Measurements from ENCODE around the gene KIF24. TPM values are rescaled to one million over a fixed set of nuclear protein-coding genes. Genes with fewer than 3 reads are reported as not detected.

The KIF24 gene
- total RNA-seq, 4 donors from 2014 or later: 0.59 to 1.9 (median 1.5) TPM

DNA sequence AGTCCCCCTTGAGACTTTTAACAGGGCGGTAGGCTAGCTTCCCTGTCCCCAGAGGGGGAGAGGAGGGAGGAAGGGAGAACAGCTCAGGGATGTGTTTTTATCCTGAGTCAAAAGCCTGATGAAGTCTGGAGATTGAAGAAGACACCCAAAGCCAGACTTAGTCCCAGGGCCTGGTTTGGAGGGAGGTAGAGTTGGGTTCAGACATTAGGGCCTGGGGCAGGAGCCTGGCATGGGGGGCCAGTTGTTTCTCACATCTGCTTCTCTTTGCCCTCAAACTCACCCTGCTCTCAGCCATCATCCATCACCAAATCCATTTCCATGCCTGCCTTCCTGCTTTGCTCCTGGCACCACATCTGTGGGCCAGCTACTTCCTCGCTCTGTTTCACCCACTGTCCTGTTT lies 44.7 kb upstream of the KIF24 start:
- WGBS, 2 donors: 81 to 91% methylated on average over 2 of the region's 2 CpGs
- Histone ChIP-seq H3K4me3 (no peak overlapping the region), H3K9me3 (peaks cover 0 to 6% (median 0%) of the 10 kb centered on the region in 4 donors), H3K4me1 (peaks cover 0 to 26% (median 11%) of the 10 kb centered on the region in 4 donors), H3K36me3 (peaks cover 0 to 16% (median 0%) of the 10 kb centered on the region in 3 donors), H3K27ac (no peak overlapping the region), H3K27me3 (peaks cover 0 to 32% of the 10 kb centered on the region in 2 donors)
- no peak for DNase-seq (ENCODE audit: low spot score in 2 of 2)
- TF ChIP-seq EP300 (IDR thresholded peaks at IDR 0.05): no peak
- TF ChIP-seq, protein P1, sequence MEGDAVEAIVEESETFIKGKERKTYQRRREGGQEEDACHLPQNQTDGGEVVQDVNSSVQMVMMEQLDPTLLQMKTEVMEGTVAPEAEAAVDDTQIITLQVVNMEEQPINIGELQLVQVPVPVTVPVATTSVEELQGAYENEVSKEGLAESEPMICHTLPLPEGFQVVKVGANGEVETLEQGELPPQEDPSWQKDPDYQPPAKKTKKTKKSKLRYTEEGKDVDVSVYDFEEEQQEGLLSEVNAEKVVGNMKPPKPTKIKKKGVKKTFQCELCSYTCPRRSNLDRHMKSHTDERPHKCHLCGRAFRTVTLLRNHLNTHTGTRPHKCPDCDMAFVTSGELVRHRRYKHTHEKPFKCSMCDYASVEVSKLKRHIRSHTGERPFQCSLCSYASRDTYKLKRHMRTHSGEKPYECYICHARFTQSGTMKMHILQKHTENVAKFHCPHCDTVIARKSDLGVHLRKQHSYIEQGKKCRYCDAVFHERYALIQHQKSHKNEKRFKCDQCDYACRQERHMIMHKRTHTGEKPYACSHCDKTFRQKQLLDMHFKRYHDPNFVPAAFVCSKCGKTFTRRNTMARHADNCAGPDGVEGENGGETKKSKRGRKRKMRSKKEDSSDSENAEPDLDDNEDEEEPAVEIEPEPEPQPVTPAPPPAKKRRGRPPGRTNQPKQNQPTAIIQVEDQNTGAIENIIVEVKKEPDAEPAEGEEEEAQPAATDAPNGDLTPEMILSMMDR (IDR thresholded peaks at IDR 0.05): no peak
- no peak for TF ChIP-seq POLR2A (IDR thresholded peaks at IDR 0.05)

DNA sequence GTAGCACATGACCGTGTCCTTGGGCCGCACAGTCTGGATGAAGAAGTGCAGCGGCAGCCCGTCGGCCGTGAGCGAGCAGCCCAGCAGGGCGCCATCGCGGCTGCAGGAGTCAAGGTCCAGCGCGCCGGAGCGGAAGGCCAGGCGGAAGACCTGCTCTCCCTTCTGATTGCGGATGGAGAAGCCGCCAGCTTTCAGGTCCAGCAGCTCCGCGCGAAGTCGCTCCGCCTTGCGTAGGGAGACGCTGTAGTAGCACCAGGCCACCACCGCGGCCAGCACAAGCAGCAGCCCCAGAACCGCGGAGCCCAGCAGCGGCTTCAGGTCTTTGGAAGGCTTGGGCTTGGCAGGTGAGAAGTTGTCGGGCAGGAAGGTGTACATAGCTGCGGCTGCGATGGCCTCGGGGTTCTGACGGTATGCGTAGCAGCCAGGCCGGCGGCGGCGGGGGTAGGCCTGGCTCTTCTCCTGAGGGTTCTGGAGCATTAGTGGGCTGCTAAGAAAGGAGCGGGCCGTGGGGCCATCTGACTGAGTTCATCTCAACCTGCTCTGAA lies 43.5 kb upstream of the KIF24 start:
- Histone ChIP-seq H3K27me3 (peaks cover 0 to 32% of the 10 kb centered on the region in 2 donors), H3K36me3 (peaks cover 0 to 26% (median 0%) of the 10 kb centered on the region in 3 donors), H3K4me1 (peaks cover 0 to 21% (median 9%) of the 10 kb centered on the region in 4 donors), H3K27ac (no peak overlapping the region), H3K4me3 (no peak overlapping the region), H3K9me3 (peaks cover 0 to 6% (median 0%) of the 10 kb centered on the region in 4 donors)
- WGBS, 2 donors: 64 to 70% methylated on average over 38 to 41 of the region's 41 CpGs
- DNase-seq (ENCODE audit: low spot score in 2 of 2): no peak
- TF ChIP-seq, protein P1 (IDR thresholded peaks at IDR 0.05): no peak
- TF ChIP-seq EP300 (IDR thresholded peaks at IDR 0.05): no peak
- TF ChIP-seq POLR2A (IDR thresholded peaks at IDR 0.05): no peak

DNA sequence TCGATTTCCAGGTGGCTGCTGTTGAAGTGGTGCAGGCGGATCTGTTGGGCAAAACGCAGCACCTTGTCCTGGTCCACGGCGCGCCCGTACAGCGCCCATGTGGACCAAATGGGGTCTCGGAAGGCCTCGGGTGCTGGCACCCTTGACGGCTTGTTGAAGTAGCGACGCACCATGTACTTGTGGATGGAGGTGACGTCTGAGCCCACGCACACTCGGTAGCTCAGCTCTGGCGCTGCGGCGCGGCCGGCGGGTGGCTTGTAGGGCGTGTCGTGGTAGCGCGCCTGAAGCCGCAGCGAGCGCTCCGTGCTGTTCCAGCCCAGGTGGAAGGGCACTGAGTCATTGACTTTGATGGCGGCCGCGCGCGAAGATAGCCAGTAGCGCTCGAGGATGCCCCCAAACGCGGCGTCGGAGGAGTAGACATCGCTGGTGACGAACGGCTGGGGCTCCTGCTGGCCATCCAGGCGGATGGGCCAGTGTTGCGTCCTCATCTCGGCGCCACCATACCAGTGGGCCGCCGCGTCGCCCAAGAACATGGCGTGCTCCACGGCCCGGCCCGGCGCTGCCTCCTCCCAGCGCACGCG lies 42.9 kb upstream of the KIF24 start:
- Histone ChIP-seq H3K4me1 (peaks cover 0 to 15% (median 4%) of the 10 kb centered on the region in 4 donors), H3K9me3 (peaks cover 0 to 6% (median 0%) of the 10 kb centered on the region in 4 donors), H3K4me3 (no peak overlapping the region), H3K27me3 (peaks cover 0 to 32% of the 10 kb centered on the region in 2 donors), H3K36me3 (peaks cover 0 to 32% (median 0%) of the 10 kb centered on the region in 3 donors), H3K27ac (no peak overlapping the region)
- TF ChIP-seq EP300 (IDR thresholded peaks at IDR 0.05) (no peak), POLR2A (IDR thresholded peaks at IDR 0.05) (no peak)
- TF ChIP-seq, protein P1 (IDR thresholded peaks at IDR 0.05): no peak
- 76 to 77% methylated on average over 52 to 60 of the region's 60 CpGs for WGBS, 2 donors
- no peak for DNase-seq (ENCODE audit: low spot score in 2 of 2)

DNA sequence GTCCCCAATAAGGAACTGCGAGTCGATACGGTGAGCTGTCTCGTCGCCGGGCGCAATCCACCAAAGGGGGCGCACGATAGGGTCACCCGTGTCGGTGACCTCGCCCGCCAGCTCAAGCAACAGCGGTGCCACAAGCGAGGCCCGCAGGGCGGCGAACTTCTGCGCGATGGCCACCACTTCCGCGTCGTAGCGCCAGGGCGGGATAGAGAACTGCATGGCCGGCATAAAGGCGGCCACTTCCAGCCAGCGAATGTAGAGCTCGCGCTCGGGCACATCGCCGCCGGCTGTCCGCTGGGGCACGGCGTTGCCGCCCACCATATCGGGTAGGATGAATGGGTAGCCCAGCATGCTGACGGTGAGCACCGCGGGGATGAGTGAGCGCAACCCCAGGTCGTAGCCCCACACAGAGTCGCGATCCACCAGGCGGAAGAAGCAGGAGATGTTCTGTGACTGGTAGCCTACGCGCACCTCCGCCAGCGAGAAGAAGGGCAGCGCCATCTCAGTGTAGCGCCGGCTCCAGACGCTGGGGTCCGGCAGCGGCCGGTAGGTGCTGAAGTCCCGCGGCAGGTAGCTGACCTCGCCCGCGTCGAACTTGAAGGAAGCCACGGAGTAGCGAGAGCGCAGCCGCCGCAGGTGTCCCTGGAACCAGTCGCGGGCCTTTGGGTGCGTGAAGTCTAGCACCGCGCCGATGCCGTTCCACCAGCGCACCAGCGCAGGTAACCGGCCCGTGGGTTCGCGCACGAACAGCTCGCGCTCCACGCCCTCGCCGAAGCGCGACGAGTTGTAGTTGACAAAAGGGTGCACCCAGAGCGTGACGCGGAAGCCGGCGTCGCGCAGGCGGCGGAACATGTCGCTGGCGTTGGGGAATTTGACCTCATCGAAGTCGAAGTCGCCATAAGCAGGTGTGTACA lies 42.2 kb upstream of the KIF24 start:
- Histone ChIP-seq H3K4me3 (peak overlapping the region in 1 of 4 donors; percentile 24), H3K9me3 (peaks cover 0 to 6% (median 0%) of the 10 kb centered on the region in 4 donors), H3K27ac (no peak overlapping the region), H3K4me1 (peaks cover 0 to 11% (median 3%) of the 10 kb centered on the region in 4 donors), H3K27me3 (peaks cover 0 to 32% of the 10 kb centered on the region in 2 donors), H3K36me3 (peaks cover 0 to 34% (median 0%) of the 10 kb centered on the region in 3 donors)
- no peak for DNase-seq (ENCODE audit: low spot score in 2 of 2)
- TF ChIP-seq, protein P1 (IDR thresholded peaks at IDR 0.05): no peak
- TF ChIP-seq POLR2A (IDR thresholded peaks at IDR 0.05): no peak
- no peak for TF ChIP-seq EP300 (IDR thresholded peaks at IDR 0.05)
- 54 to 59% methylated on average over 66 to 72 of the region's 105 CpGs for WGBS, 2 donors
